T-helper 2 cell (primary cell): ENCODE data around the gene MAP3K2.
A peak's percentile ranks its signal among the peaks of the same experiment; 100 is the strongest.

Experiments
- DNase-seq, 5 experiments: peaks; one replicate each; pipeline versions ENCODE4 v3.0.0 to v3.0.0-alpha.2; 2012 to 2022

MAP3K2 gene

GRCh38 chr2:127405255-127405610 lies 17.5 kb upstream of the MAP3K2 start:
- DNase-seq, result no peak

GRCh38 chr2:127404466-127405254 lies 16.9 kb upstream of the MAP3K2 start:
- DNase-seq, result no peak

GRCh38 chr2:127403460-127403859 lies 15.7 kb upstream of the MAP3K2 start:
- no peak for DNase-seq

GRCh38 chr2:127401757-127402695 lies 14.3 kb upstream of the MAP3K2 start:
- DNase-seq, result peak in 1 of 5 experiments; percentile 41

- no peak for DNase-seq
These were observed 13.4 kb upstream of the MAP3K2 start for GRCh38 chr2:127400897-127401756.

- no peak for DNase-seq
These were observed 12.7 kb upstream of the MAP3K2 start for GRCh38 chr2:127400533-127400896.

- DNase-seq, result peak in 1 of 5 experiments; percentile 75
These were observed 10.4 kb upstream of the MAP3K2 start for GRCh38 chr2:127398239-127398590.

GRCh38 chr2:127397568-127398238 lies 9.9 kb upstream of the MAP3K2 start:
- no peak for DNase-seq

- no peak for DNase-seq
These were observed 6.7 kb upstream of the MAP3K2 start for GRCh38 chr2:127394492-127394891.

GRCh38 chr2:127392828-127393578 lies 5.2 kb upstream of the MAP3K2 start:
- DNase-seq, result no peak

GRCh38 chr2:127392133-127392827 lies 4.5 kb upstream of the MAP3K2 start:
- no peak for DNase-seq

- DNase-seq, result peak in 1 of 5 experiments; percentile 75
These were observed 2.1 kb upstream of the MAP3K2 start for GRCh38 chr2:127389778-127390435.

- DNase-seq, result peak in 1 of 5 experiments; percentile 84
These were observed 819 bp upstream of the MAP3K2 start for GRCh38 chr2:127388423-127389164.

GRCh38 chr2:127386764-127387654 lies 766 bp downstream of the MAP3K2 start:
- DNase-seq, result peak; percentile 54 to 97 (median 76)

GRCh38 chr2:127386246-127386645 lies 1.5 kb downstream of the MAP3K2 start:
- DNase-seq, result no peak

GRCh38 chr2:127384529-127384928 lies 3.2 kb downstream of the MAP3K2 start:
- no peak for DNase-seq

- no peak for DNase-seq
These were observed 4.9 kb downstream of the MAP3K2 start for GRCh38 chr2:127382831-127383230.

GRCh38 chr2:127381762-127382161 lies 6.0 kb downstream of the MAP3K2 start:
- DNase-seq, result no peak
